Stimulated activated CD8-positive, alpha-beta memory T cell treated with anti-CD3 and anti-CD28 coated beads, Interleukin-4, amount 100 ng/mL, for 24 hours (primary cell): ENCODE results near the gene SKAP2.

Experiments
- DNase-seq: peaks from one replicate; pipeline ENCODE4 v3.0.0-alpha.2; 2020; ENCODE audit warnings: low read depth

The SKAP2 gene, protein sequence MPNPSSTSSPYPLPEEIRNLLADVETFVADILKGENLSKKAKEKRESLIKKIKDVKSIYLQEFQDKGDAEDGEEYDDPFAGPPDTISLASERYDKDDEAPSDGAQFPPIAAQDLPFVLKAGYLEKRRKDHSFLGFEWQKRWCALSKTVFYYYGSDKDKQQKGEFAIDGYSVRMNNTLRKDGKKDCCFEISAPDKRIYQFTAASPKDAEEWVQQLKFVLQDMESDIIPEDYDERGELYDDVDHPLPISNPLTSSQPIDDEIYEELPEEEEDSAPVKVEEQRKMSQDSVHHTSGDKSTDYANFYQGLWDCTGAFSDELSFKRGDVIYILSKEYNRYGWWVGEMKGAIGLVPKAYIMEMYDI

DNA sequence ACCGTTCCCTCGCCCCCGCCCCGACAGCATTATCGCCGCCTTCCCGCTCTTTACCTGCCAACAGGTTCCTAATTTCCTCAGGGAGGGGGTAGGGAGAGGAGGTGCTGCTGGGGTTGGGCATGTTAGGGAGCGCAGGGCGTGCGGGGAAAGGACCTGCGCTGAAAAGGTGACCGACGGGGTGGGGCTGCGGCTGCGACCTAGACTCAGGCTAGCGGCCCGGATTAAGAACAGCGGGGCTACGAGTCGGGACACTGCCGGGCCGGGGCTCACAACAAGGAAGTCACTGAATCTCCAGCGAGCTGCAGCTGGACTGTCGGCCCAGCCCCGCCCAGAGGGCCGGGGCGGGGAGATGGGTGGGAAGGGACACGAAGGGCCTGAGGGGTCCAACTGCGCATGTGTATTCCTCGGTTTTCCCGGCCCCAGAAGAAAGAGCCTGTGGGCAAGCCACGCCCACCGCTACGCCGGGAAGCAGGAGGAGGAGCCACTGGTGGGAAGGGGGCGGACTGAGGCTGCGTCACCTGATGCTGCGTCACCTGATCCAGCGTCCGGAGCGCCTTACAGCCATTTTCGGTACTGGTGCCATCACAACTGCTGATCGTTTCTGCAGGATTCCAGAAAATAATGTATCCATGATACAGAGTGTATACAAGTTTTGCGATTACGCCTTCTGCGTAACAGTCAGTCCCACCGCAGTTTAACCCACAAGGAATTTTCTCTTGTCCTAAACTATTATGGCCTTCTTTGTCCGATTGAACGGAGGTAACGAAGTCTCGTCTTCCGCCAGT is at the start of gene SKAP2:
SKAP2 (minus strand) TSS at position 282 of the 785 bp plus-strand sequence; CDS start at position 121, 161 bp downstream.
- peak; percentile 86 for DNase-seq

DNA sequence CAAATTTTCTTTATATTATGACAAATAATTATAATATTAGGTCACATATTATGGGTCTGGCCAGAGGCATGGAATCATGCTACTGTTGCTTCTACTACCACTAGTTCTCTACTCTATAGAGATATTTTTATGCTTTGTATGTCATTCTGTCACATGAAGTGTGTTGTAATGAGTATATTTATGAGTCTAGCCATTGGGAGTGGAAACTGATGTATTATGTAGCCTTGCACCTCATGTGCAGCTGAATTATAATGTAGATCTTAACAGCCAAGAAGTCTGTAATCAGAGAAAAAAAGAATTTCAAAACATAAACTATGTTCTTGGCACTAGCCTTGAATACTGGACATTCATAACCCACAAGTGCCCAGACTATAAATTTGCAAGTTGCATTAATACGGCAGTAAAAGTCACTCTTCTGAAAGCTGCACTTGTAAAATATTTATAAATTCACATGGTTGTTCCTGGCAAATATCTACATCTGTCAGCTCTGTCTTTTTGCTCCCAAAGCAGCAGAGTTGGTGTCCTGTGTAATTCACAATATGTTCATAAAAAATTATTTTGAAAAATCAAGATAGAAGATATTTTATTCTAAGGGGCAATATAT is 48.6 kb upstream of the SKAP2 start:
- DNase-seq, result no peak

GRCh38 chr7:26912338-26912737 is 47.9 kb upstream of the SKAP2 start:
- DNase-seq, result no peak

GRCh38 chr7:26910221-26910620 is 45.8 kb upstream of the SKAP2 start:
- DNase-seq, result no peak

DNA sequence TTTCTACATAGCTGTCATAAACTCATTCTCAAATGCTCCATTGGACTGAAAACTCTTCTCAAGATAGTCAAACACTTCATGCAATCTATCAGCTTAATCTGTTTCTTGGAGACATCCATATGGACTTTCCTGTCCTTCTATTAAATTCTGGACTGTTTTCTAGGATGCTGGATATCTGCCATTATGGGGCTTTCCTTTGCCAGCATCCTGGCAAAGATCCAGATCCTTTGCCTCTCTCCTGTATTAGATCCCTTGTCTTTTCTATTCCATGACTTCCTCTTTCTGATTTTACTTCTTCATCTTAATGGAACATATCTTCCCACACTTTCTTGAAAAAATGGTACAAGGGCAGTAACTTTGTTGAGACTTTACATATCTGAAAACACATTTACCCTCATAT is 35.9 kb upstream of the SKAP2 start:
- DNase-seq, result no peak

- no peak for DNase-seq
Observed at GRCh38 chr7:26899519-26899918, 35.1 kb upstream of the SKAP2 start.

GRCh38 chr7:26898891-26899290 is 34.5 kb upstream of the SKAP2 start:
- DNase-seq, result no peak

DNA sequence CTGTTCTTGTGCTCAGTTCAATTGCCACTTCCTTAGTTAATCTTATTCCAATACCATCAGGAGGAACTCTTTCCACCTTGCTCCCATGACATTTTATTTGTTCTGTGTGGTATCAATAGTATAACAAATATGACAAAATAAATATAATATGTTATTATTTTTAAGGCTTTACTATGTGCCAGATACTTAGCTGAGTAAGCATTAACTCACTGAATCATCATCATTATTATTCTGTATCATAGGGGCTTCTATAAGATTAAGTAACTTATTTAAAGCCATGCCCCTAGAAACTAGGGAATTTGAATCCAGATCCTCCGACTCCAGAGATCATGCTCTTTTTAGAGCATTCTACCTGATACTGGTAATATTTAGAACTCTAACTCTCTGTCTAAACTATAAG is 33.5 kb upstream of the SKAP2 start:
- no peak for DNase-seq

- DNase-seq, result no peak
Observed at GRCh38 chr7:26891400-26892350, 27.3 kb upstream of the SKAP2 start.

- DNase-seq, result no peak
Observed at GRCh38 chr7:26880852-26881251, 16.5 kb upstream of the SKAP2 start.

GRCh38 chr7:26879671-26880070 is 15.3 kb upstream of the SKAP2 start:
- no peak for DNase-seq

DNA sequence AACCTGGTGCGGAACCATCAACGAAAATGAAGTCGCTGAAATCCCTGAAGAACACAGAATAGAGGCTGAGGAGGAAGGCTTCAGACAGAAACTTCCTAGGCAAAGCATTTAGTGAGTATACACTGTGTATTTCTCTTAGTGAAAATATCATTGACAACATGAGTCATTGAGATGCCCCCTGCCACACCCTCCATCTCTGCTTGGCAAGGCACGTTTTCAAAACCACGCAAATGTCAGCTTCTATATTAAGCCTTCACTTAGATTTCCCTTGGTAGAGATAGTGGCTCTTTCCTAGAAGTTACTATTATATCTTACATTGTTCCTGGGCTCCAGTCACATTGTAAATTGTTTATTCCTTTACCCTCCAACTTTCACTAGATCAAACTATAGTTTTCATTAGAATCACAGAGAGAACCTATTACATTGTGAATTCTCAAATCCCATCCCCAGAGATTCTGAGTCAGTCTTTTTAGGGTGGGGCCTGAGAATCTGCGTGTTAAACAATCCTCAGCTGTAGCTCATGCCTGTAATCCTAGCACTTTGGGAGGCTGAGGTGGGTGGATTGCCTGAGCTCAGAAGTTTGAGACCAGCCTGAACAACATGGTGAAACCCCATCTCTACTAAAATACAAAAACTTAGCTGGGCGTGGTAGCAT is 4.6 kb upstream of the SKAP2 start:
- DNase-seq, result no peak

- peak; percentile 5 for DNase-seq
Observed at GRCh38 chr7:26865094-26865388, 651 bp upstream of the SKAP2 start.

DNA sequence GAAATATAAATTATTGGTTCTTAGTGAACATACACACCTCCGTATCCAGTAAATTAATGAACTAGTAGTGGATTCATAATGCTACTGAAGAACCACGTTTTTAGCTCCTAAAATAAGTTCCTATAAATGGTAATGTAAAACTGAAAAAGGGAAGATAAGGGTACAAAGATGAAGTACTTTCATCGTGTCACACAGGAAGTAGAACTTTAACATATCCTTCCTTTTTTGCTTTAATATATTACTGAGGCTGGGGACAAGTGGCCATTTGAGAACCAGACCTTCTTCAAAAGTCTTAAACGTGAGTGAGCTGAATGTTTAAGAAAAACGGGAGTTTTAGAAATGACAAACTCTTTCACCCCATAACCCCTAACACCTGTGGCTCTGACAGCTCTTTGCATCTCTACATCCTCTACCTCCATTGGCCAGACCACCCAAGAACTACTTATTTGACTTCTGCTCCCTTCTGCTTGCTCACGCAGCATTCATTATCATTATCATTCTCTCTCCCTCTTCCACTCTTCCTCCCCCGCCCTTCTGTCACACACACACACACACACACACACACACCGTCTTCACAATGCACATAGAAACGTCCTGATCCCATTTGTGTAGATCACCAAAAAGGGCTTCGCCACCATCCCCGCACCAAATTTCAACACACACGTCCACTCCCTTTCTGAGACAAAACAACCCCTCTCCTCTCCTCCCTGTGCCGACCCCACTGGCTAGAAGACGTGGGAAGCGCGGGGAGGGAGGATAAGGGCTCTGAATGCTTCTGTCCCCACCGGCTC is 677 bp downstream of the SKAP2 start:
- DNase-seq, result no peak

- DNase-seq, result no peak
Observed at GRCh38 chr7:26862834-26863233, 1.6 kb downstream of the SKAP2 start.

DNA sequence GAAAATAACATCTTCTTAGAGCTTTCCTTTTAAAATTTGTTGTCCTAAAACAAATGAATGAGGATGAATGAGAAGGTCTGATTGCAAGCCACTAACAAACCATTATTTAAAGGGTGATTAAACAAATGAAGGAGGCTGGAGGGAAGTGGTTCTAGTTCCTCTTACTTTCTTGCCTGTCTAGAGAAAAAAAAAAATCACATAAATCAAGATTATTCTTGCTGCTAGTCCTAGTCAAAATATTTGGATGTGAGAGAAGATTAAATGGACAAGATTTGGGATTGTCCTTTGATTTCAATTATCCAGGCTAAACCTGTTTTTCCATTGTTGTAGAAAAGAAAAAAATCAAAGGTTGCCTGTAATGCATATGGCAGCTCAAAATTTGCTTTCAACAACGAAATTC is 3.3 kb downstream of the SKAP2 start:
- no peak for DNase-seq

- DNase-seq, result no peak
Observed at GRCh38 chr7:26860361-26860760, 4.0 kb downstream of the SKAP2 start.

DNA sequence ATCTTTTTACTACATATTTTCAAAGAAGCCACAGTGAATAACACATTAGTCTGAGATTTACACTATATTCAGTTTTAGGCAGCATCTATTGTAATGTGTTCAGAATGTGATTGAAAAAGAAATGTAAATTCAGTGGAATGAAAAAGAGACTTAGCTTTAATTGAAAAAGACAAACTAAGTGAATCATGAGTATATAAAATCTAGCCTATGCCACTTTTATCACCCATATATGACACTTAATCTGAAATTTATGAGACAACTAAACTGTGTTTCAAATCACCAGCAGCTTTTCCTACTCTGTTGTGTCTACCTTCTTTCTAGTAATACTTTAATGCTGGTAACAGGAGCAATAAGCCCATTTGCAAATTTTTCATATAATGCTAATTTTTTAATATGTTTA is 4.7 kb downstream of the SKAP2 start:
- DNase-seq, result no peak

DNA sequence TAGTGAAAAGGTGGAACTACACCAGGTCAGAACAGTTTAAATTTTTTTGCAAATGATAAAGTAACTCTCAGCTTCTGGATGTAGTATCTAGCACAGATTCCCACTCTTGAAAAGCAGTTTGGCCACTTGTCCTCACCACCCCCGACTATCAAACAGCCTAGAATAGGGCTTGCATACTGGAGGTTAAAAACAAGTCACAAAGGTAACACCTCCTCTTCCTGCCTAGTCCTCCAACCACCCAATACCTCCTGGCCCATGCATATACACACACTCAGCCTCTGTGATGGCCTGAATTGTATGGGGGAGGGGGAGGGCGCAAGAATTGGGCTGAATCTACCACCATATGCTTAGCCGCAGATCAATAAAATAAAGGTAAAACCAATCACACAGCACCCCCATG is 5.7 kb downstream of the SKAP2 start:
- no peak for DNase-seq

- no peak for DNase-seq
Observed at GRCh38 chr7:26858241-26858715, 6.1 kb downstream of the SKAP2 start.
